IgD-negative memory B cell (primary cell): ENCODE data around the gene THOC5. TPM values are rescaled to one million over a fixed set of nuclear protein-coding genes. Genes with fewer than 3 reads are reported as not detected.
A peak's percentile ranks its signal among the peaks of the same experiment; 100 is the strongest.
"Not testable (repeated sequence)": the region's sequence is repeated elsewhere in the genome, so short reads cannot be mapped to it uniquely, and the experiment has no call there.

Experiments used
- H3K27ac Mint-ChIP-seq, 3 donors: one replicate each; pipeline ENCODE4 v1.8.0; 2020 to 2022; ENCODE audit warnings: mild to moderate bottlenecking in 3 of 3, mixed read lengths in 3 of 3, moderate library complexity in 1 of 3
- H3K27me3 Mint-ChIP-seq: one replicate; pipeline ENCODE4 v1.8.0; 2021; ENCODE audit warnings: mixed read lengths
- H3K36me3 Mint-ChIP-seq: one replicate; pipeline ENCODE4 v1.8.0; 2020; ENCODE audit warnings: mild to moderate bottlenecking, mixed read lengths
- H3K4me1 Mint-ChIP-seq, 3 donors: one replicate each; pipeline ENCODE4 v1.8.0; 2020 to 2022; ENCODE audit warnings: mixed read lengths in 3 of 3, mild to moderate bottlenecking in 1 of 3
- H3K4me3 Mint-ChIP-seq, 4 donors: one replicate each; pipeline ENCODE4 v1.8.0; 2020 to 2022; ENCODE audit warnings: mild to moderate bottlenecking in 4 of 4, mixed read lengths in 4 of 4, moderate library complexity in 3 of 4
- H3K9me3 Mint-ChIP-seq, 3 donors: one replicate each; pipeline ENCODE4 v1.8.0; 2020 to 2021; ENCODE audit warnings: mixed read lengths in 3 of 3, mild to moderate bottlenecking in 1 of 3
- polyA plus RNA-seq: library from polyadenylated mRNA; unstranded; fragments of 300-500 nt; fragmentation: Illumina TruSeq; gene quantifications from one replicate; pipeline ENCODE4 v1.2.3, GENCODE V29; 2021

THOC5 gene
- 30.1 TPM for polyA plus RNA-seq

- peak within 1 kb of the TSS; percentile 48 to 96 (median 96) for H3K27ac Mint-ChIP-seq
- H3K27me3 Mint-ChIP-seq = no peaks in the 10 kb centered on the region
- H3K4me1 Mint-ChIP-seq = peaks cover 8 to 20% (median 11%) of the 10 kb centered on the region in 3 donors
- peaks cover 5% of the 10 kb centered on the region for H3K36me3 Mint-ChIP-seq
- H3K4me3 Mint-ChIP-seq = peak within 1 kb of the TSS; percentile 85 to 96 (median 95)
- H3K9me3 Mint-ChIP-seq = no peaks in the 10 kb centered on the region
Measured at GRCh38 chr22:29553351-29554224, at the start of gene THOC5. Gene THOC5, minus strand, starts transcription at chr22:29553757. Its CDS starts 4,610 bp downstream, at chr22:29549147.

DNA sequence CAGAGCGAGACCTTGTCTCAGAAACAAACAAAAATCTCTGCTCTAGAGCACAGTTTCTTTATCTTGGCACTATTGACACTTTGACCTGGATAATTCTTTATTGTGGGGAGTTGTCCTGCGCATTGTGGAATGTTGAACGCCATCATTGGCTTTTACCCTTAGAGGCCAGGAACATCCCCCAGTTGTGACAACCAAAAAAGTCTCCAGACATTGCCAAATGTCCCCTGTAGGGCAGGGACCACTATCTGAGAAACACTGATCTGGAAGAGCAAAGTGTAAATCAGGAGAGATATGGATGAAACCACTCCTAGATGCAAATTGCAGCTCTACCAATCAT, 45.1 kb upstream of the THOC5 start:
- peak overlapping the region in 1 of 4 donors; percentile 68 for H3K4me3 Mint-ChIP-seq
- peaks cover 0 to 4% (median 0%) of the 10 kb centered on the region in 3 donors for H3K9me3 Mint-ChIP-seq
- no peaks in the 10 kb centered on the region for H3K36me3 Mint-ChIP-seq
- H3K4me1 Mint-ChIP-seq = peaks cover 0 to 3% (median 2%) of the 10 kb centered on the region in 3 donors
- no peak overlapping the region for H3K27ac Mint-ChIP-seq
- H3K27me3 Mint-ChIP-seq = no peaks in the 10 kb centered on the region

GRCh38 chr22:29597871-29598683, 44.5 kb upstream of the THOC5 start:
- not testable (repeated sequence) for H3K9me3 Mint-ChIP-seq, H3K4me1 Mint-ChIP-seq, H3K36me3 Mint-ChIP-seq, H3K27me3 Mint-ChIP-seq
- Mint-ChIP-seq H3K27ac (peak overlapping the region in 1 of 3 donors; percentile 14), H3K4me3 (peak overlapping the region in 1 of 4 donors; percentile 82)

- Mint-ChIP-seq H3K4me3 (peak overlapping the region in 1 of 4 donors; percentile 79), H3K27me3 (no peaks in the 10 kb centered on the region), H3K27ac (no peak overlapping the region), H3K4me1 (no peaks in the 10 kb centered on the region), H3K9me3 (peaks cover 0 to 4% (median 0%) of the 10 kb centered on the region in 3 donors), H3K36me3 (no peaks in the 10 kb centered on the region)
Measured at GRCh38 chr22:29596408-29596807, 42.9 kb upstream of the THOC5 start.

GRCh38 chr22:29594447-29594846, 40.9 kb upstream of the THOC5 start:
- H3K4me1 Mint-ChIP-seq, H3K4me3 Mint-ChIP-seq, H3K36me3 Mint-ChIP-seq, H3K9me3 Mint-ChIP-seq, H3K27ac Mint-ChIP-seq, H3K27me3 Mint-ChIP-seq: not testable (repeated sequence)

- Mint-ChIP-seq H3K36me3 (no peaks in the 10 kb centered on the region), H3K4me1 (peaks cover 0 to 5% (median 2%) of the 10 kb centered on the region in 3 donors), H3K4me3 (no peak overlapping the region), H3K9me3 (peaks cover 0 to 4% (median 0%) of the 10 kb centered on the region in 3 donors), H3K27ac (no peak overlapping the region), H3K27me3 (no peaks in the 10 kb centered on the region)
Measured at GRCh38 chr22:29593923-29594322, 40.4 kb upstream of the THOC5 start.

- Mint-ChIP-seq H3K27ac (no peak overlapping the region), H3K9me3 (no peaks in the 10 kb centered on the region), H3K4me1 (peaks cover 0 to 5% (median 2%) of the 10 kb centered on the region in 3 donors), H3K27me3 (no peaks in the 10 kb centered on the region), H3K36me3 (no peaks in the 10 kb centered on the region), H3K4me3 (peak overlapping the region in 1 of 4 donors; percentile 35)
Measured at GRCh38 chr22:29587938-29588699, 34.6 kb upstream of the THOC5 start.

GRCh38 chr22:29586193-29586705, 32.7 kb upstream of the THOC5 start:
- H3K27ac Mint-ChIP-seq, H3K36me3 Mint-ChIP-seq, H3K9me3 Mint-ChIP-seq: not testable (repeated sequence)

DNA sequence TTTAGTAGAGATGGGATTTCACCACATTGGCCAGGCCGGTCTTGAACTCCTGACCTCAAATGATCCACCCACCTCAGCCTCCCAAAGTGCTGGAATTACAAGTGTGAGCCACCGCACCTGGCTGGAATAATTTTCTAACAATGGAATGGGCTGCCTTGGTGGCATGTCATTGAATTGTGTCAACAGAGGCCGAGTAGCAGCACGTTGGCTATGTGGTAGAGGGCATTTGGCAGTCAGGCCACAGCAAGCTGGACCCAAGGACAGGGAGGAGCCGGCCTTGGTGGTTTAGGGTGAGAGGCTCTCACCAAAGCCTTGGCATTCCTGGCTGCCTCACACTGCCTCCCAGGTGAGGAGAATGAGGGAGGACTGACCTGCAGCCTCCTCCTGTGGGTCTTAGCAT, 31.4 kb upstream of the THOC5 start:
- Mint-ChIP-seq H3K27me3 (no peaks in the 10 kb centered on the region), H3K9me3 (no peaks in the 10 kb centered on the region), H3K27ac (no peak overlapping the region), H3K4me1 (peaks cover 2 to 7% (median 7%) of the 10 kb centered on the region in 3 donors), H3K36me3 (no peaks in the 10 kb centered on the region), H3K4me3 (no peak overlapping the region)

More at GRCh38 chr22:29586193-29586705, 32.7 kb upstream of the THOC5 start:
- not testable (repeated sequence) for H3K4me3 Mint-ChIP-seq, H3K27me3 Mint-ChIP-seq, H3K4me1 Mint-ChIP-seq

DNA sequence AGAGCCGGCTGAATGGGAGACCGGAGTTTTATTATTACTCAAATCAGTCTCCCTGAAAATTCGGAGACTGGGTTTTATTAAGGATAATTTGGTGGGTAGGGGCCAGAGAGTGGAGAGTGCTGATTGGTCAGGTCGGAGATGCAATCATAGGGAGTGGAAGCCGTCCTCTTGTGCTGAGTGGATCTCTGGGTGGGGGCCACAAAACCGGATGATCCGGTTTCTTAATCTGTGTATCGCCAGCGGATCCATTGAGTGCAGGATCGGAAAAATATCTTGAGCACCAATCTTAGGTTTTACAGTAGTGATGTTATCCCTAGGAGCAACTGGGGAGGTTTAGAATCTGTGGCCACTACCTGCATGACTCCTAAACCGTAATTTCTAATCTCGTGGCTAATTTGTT, 28.2 kb upstream of the THOC5 start:
- H3K4me3 Mint-ChIP-seq = peak overlapping the region; percentile 93 to 99 (median 98)
- H3K27me3 Mint-ChIP-seq = no peaks in the 10 kb centered on the region
- H3K27ac Mint-ChIP-seq = peak overlapping the region in 2 of 3 donors; percentile 89 to 94
- H3K9me3 Mint-ChIP-seq = no peaks in the 10 kb centered on the region
- H3K36me3 Mint-ChIP-seq = no peaks in the 10 kb centered on the region
- H3K4me1 Mint-ChIP-seq = peaks cover 2 to 8% (median 4%) of the 10 kb centered on the region in 3 donors

GRCh38 chr22:29580200-29580810, 26.7 kb upstream of the THOC5 start:
- peak overlapping the region; percentile 93 to 99 (median 98) for H3K4me3 Mint-ChIP-seq
- no peaks in the 10 kb centered on the region for H3K27me3 Mint-ChIP-seq
- peak overlapping the region; percentile 77 to 89 (median 85) for H3K27ac Mint-ChIP-seq
- H3K36me3 Mint-ChIP-seq = no peaks in the 10 kb centered on the region
- peaks cover 2 to 8% (median 4%) of the 10 kb centered on the region in 3 donors for H3K4me1 Mint-ChIP-seq
- no peaks in the 10 kb centered on the region for H3K9me3 Mint-ChIP-seq

DNA sequence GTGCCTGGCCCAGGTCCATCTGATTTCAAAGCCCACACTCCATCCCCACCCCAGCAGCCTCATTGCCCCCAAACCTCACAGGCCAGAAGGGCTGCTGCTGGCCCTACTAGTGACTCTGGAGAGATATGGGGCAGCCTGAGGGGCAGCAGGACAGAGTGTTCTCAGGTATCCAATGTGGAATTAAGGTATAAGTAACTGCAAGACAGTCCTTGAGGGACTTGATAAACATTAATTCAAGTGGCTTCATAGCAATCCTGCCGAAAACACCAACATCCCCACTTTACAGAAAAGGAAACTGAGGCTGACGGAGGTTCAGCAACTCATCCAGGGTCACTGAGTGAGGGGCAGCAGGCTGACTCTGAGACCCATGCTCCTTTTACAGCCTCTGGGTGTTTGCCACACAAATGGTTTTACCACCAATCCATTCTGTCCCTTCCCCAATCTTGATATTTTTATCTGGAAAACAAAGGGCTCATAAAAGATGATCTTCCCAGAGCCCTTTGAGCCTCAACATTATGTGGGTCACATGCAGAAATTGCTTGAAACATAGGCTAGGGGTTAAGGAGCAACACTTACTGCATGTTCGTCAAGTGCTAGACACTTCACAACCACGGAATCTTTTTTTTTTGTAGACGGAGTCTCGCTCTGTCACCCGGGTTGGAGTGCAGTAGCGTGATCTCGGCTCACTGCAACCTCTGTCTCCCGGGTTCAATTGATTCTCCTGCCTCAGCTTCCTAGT, 25.1 kb upstream of the THOC5 start:
- Mint-ChIP-seq H3K9me3 (no peaks in the 10 kb centered on the region), H3K36me3 (no peaks in the 10 kb centered on the region), H3K4me1 (peaks cover 2 to 8% (median 4%) of the 10 kb centered on the region in 3 donors), H3K4me3 (peak overlapping the region in 3 of 4 donors; percentile 3 to 99 (median 61)), H3K27ac (peak overlapping the region in 2 of 3 donors; percentile 13 to 75), H3K27me3 (no peaks in the 10 kb centered on the region)

DNA sequence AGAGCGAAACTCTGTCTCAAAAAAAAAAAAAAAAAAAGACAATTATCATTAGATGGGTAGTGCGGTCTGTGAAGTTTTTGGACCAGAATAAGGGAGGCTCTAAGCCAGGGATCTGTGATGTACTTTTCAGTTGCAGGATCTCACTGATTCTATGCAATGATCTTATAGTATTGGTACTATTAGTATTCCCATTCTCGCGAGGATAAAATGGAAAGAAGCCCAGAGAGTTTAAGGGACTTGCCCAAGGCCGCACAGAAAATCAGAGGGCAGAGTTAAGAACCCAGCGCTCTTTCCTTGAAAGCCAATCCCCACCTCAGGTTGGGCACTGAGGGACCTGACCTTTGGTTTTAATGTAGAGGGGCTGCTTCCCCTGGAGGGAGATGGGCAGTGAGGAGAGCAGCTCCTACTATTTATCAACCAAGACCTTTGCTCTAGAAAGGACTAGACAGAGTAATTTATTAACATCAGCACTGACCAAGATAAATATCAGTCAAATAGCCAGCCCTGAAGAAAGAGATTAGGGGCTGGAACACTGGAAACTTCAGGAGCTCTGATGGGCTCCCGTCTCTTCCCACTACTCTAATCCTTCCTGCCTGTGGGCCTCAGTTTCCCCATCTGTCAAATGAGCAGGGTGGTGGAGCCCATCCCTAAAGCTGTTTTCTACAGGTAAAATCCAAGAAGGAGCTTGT, 21.3 kb upstream of the THOC5 start:
- Mint-ChIP-seq H3K27ac (peak overlapping the region in 1 of 3 donors; percentile 73), H3K4me3 (peak overlapping the region in 1 of 4 donors; percentile 54), H3K36me3 (no peaks in the 10 kb centered on the region), H3K27me3 (no peaks in the 10 kb centered on the region), H3K9me3 (no peaks in the 10 kb centered on the region), H3K4me1 (peaks cover 0 to 2% (median 0%) of the 10 kb centered on the region in 3 donors)
